ENCODE data around the gene ZKSCAN1. TPM values are rescaled to one million over a fixed set of nuclear protein-coding genes. Genes with fewer than 3 reads are reported as not detected.

The ZKSCAN1 gene
- total RNA-seq, 1 donor from 2014 or later, result 84.1 TPM

GRCh38 chr7:100029596-100029995 lies 14.2 kb downstream of the ZKSCAN1 start:
- H3K27ac Mint-ChIP-seq (ENCODE audit: unreplicated experiment), result no peak overlapping the region
- H3K27me3 Mint-ChIP-seq (ENCODE audit: unreplicated experiment), result no peaks in the 10 kb centered on the region
- DNase-seq (ENCODE audit: extremely low spot score, unreplicated experiment), result no peak
- peaks cover 56% of the 10 kb centered on the region for H3K36me3 Mint-ChIP-seq (ENCODE audit: unreplicated experiment)
- no peak overlapping the region for H3K4me3 Mint-ChIP-seq (ENCODE audit: unreplicated experiment)
- TF ChIP-seq CTCF (IDR thresholded peaks at IDR 0.05), result no peak
- H3K9me3 Mint-ChIP-seq (ENCODE audit: unreplicated experiment), result no peaks in the 10 kb centered on the region
- peaks cover 4% of the 10 kb centered on the region for H3K4me1 Mint-ChIP-seq (ENCODE audit: unreplicated experiment)

GRCh38 chr7:100033526-100033925 lies 18.1 kb downstream of the ZKSCAN1 start:
- peak overlapping the region; percentile 36 for H3K27ac Mint-ChIP-seq (ENCODE audit: unreplicated experiment)
- no peak for TF ChIP-seq CTCF (IDR thresholded peaks at IDR 0.05)
- no peak for DNase-seq (ENCODE audit: extremely low spot score, unreplicated experiment)

GRCh38 chr7:100034871-100035510 lies 19.6 kb downstream of the ZKSCAN1 start:
- Mint-ChIP-seq H3K27ac (ENCODE audit: unreplicated experiment) (peak overlapping the region; percentile 76), H3K4me3 (ENCODE audit: unreplicated experiment) (peak overlapping the region; percentile 22), H3K27me3 (ENCODE audit: unreplicated experiment) (no peaks in the 10 kb centered on the region), H3K9me3 (ENCODE audit: unreplicated experiment) (no peaks in the 10 kb centered on the region), H3K4me1 (ENCODE audit: unreplicated experiment) (peaks cover 21% of the 10 kb centered on the region), H3K36me3 (ENCODE audit: unreplicated experiment) (peaks cover 60% of the 10 kb centered on the region)
- no peak for TF ChIP-seq CTCF (IDR thresholded peaks at IDR 0.05)
- no peak for DNase-seq (ENCODE audit: extremely low spot score, unreplicated experiment)

More at GRCh38 chr7:100033526-100033925, 18.1 kb downstream of the ZKSCAN1 start:
- Mint-ChIP-seq H3K4me1 (ENCODE audit: unreplicated experiment) (peaks cover 21% of the 10 kb centered on the region), H3K27me3 (ENCODE audit: unreplicated experiment) (no peaks in the 10 kb centered on the region), H3K36me3 (ENCODE audit: unreplicated experiment) (peaks cover 65% of the 10 kb centered on the region), H3K4me3 (ENCODE audit: unreplicated experiment) (no peak overlapping the region), H3K9me3 (ENCODE audit: unreplicated experiment) (no peaks in the 10 kb centered on the region)

GRCh38 chr7:100035876-100036275 lies 20.5 kb downstream of the ZKSCAN1 start:
- Mint-ChIP-seq H3K36me3 (ENCODE audit: unreplicated experiment) (peaks cover 51% of the 10 kb centered on the region), H3K4me1 (ENCODE audit: unreplicated experiment) (peaks cover 21% of the 10 kb centered on the region), H3K9me3 (ENCODE audit: unreplicated experiment) (no peaks in the 10 kb centered on the region), H3K4me3 (ENCODE audit: unreplicated experiment) (no peak overlapping the region), H3K27ac (ENCODE audit: unreplicated experiment) (peak overlapping the region; percentile 76), H3K27me3 (ENCODE audit: unreplicated experiment) (no peaks in the 10 kb centered on the region)
- no peak for DNase-seq (ENCODE audit: extremely low spot score, unreplicated experiment)
- no peak for TF ChIP-seq CTCF (IDR thresholded peaks at IDR 0.05)

- no peak for DNase-seq (ENCODE audit: extremely low spot score, unreplicated experiment)
- Mint-ChIP-seq H3K4me3 (ENCODE audit: unreplicated experiment) (no peak overlapping the region), H3K36me3 (ENCODE audit: unreplicated experiment) (peaks cover 34% of the 10 kb centered on the region), H3K27me3 (ENCODE audit: unreplicated experiment) (no peaks in the 10 kb centered on the region), H3K9me3 (ENCODE audit: unreplicated experiment) (no peaks in the 10 kb centered on the region), H3K4me1 (ENCODE audit: unreplicated experiment) (peaks cover 24% of the 10 kb centered on the region), H3K27ac (ENCODE audit: unreplicated experiment) (no peak overlapping the region)
- TF ChIP-seq CTCF (IDR thresholded peaks at IDR 0.05), result no peak
Observed at GRCh38 chr7:100038326-100038725, 22.9 kb downstream of the ZKSCAN1 start.
